AG09309 (cell line): ENCODE data around the gene CDH18.
"Not testable (repeated sequence)": the region's sequence is repeated elsewhere in the genome, so short reads cannot be mapped to it uniquely, and the experiment has no call there.

Source experiments
- DNase-seq: peaks from one replicate; pipeline ENCODE4 v3.0.0-alpha.2; 2010; ENCODE audit warnings: low read depth
- H3K4me3 ChIP-seq: 2 replicates; pipeline ENCODE4 v1.5.1; 2011; ENCODE audit warnings: mild to moderate bottlenecking, low read depth, low read length, moderate library complexity; ENCODE audit not compliant: control insufficient read depth
- CTCF ChIP-seq: IDR thresholded peaks from 2 replicates; pipeline ENCODE4 v1.5.1; 2011; ENCODE audit warnings: mild to moderate bottlenecking, low read depth, low read length, inconsistent platforms; ENCODE audit not compliant: insufficient read depth, control insufficient read depth; ENCODE audit errors: missing control alignments

Gene CDH18

GRCh38 chr5:19855931-19856330, 132.1 kb downstream of the CDH18 start:
- no peak overlapping the region for H3K4me3 ChIP-seq
- no peak for TF ChIP-seq CTCF
- peak; percentile 24 for DNase-seq

- DNase-seq, result no peak
- no peak for TF ChIP-seq CTCF
- no peak overlapping the region for H3K4me3 ChIP-seq
These were observed 132.5 kb downstream of the CDH18 start for GRCh38 chr5:19855453-19855852.

GRCh38 chr5:19855031-19855430, 133.0 kb downstream of the CDH18 start:
- no peak for TF ChIP-seq CTCF
- no peak for DNase-seq
- no peak overlapping the region for H3K4me3 ChIP-seq

GRCh38 chr5:19853616-19854240, 134.3 kb downstream of the CDH18 start:
- H3K4me3 ChIP-seq, result no peak overlapping the region
- no peak for TF ChIP-seq CTCF
- DNase-seq, result peak; percentile 79

GRCh38 chr5:19837536-19838174, 150.3 kb downstream of the CDH18 start:
- TF ChIP-seq CTCF, result no peak
- no peak overlapping the region for H3K4me3 ChIP-seq
- DNase-seq, result no peak

GRCh38 chr5:19835442-19835841, 152.6 kb downstream of the CDH18 start:
- TF ChIP-seq CTCF, result no peak
- no peak for DNase-seq
- no peak overlapping the region for H3K4me3 ChIP-seq

GRCh38 chr5:19812720-19813119, 175.3 kb downstream of the CDH18 start:
- not testable (repeated sequence) for H3K4me3 ChIP-seq, DNase-seq
